ENCODE results near the gene PTGES.
"Not testable (repeated sequence)": the region's sequence is repeated elsewhere in the genome, so short reads cannot be mapped to it uniquely, and the experiment has no call there.

Gene PTGES

DNA sequence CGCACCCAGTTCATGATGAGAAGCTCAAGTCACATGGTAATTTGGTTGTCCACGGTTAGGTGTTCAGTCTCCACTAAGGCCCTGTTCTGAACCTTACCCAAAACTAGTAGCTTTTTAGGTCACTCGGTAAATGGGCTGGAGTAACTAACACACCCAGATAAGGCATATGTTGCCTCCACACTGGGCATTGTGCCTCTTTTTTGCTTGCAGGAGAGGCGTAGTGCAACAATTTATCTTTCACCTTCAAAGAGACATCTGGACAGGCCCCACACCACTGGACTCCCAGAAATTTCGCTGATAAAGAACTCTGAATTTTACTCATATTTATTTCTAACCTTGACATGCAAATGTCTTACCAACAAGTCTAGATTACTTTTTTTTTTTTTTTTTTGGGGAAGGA, 16.8 kb upstream of the PTGES start:
- DNase-seq (ENCODE audit: low read depth), result no peak

DNA sequence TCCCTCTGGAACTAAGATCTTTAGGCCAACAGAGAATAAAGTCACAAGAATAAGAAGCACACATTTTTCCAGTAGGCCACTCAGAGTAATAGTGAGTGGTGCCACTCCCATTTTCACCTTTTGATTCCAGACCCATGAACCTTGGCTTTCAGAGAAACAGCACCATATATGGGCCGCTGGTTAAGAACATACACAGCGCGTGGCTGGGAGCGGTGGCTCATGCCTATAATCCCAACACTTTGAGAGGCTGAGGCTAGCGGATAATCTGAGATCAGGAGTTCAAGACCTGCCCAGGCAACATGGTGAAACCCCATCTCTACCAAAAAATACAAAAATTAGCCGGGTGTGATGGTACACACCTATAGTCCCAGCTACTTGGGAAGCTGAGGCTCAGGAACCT, 15.6 kb upstream of the PTGES start:
- DNase-seq (ENCODE audit: low read depth), result no peak

DNA sequence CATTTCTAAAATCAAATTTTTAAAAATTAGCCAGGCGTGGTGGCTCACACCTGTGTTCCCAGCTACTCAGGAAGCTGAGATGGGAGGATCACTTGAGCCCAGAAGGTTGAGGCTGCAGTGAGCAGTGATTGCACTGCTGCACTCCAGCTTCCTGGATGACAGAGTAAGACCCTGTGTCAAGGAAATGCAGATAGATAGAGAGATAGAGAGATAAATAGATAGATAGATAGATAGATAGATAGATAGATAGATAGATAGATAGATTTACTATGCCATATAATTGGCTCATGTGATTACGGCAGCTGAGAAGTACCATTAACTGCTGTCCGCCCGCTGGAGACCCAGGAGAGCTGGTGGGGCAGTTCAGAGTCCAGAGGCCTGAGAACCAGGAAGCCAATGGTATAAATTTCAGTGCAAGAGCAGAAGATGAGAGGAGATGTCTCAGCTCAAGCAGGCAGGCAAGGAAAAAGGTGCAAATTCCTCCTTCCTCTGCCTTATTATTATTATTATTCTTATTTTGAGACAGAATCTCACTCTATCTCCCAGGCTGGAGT, 13.0 kb upstream of the PTGES start:
- no peak for DNase-seq (ENCODE audit: low read depth)

DNA sequence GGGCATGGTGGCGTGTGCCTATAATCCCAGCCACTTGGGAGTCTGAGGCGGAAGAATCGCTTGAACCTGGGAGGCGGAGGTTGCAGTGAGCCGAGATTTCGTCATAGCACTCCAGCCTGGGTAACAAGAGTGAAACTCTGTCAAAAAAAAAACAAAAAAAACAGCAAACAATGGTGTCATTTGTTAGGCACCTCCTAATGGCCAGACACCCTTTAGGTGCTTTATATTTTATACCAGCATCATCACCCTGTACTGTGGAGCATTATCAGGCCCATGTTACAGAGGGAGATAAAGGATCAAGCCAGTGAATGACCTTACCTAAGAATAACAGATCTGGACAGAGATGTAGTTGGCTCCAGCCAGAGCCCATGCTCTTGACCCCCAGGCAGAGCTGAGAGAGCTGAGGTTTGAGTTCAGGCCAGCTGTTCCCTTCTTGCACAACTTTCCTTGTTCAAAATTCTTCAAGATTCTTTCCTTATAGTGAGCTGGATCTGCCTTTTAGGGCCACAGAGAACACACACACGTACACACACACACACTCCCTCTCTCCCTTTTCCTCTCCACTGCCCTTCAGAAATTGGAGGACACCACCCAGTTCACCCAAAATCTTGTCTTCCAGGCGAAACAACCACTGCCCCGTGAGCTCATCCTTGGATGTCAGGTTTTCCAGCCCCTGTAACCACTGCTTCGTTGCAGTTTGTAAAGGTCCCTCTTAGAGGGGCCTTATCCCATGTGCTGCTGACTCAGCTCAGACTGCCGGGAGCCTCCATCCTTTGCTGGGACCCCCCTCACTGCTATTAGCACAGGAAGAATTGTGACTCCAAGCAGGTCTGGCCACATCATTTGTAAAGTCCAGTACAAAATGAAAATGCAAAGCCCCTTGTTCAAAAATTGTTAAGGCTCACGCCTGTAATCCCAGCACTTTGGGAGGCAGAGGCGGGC, 10.4 kb upstream of the PTGES start:
- no peak for DNase-seq (ENCODE audit: low read depth)

DNA sequence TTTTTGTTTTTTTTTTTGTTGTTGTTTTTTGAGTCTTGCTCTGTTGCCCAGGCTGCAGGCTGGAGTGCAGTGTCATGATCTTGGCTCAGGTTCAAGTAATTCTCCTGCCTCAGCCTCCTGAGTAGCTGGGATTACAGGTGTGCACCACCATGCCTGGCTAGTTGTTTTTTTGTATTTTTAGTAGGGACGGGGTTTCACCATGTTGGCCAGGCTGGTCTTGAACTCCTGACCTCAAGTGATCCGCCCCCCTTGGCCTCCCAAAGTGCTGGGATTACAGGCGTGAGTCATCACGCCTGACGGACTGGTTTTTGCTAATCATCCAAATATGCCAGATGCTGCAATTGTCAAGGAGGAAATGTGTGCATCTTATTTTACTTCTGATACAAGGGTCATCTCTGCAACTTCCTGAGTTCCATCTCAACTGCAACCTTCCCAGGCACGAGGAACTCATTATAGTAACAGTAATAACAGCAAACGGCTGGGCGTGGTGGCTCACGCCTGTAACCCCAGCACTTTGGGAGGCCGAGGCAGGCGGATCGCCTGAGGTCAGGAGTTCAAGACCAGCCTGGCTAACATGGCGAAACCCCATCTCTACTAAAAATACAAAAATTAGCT, 9.6 kb upstream of the PTGES start:
- DNase-seq (ENCODE audit: low read depth), result not testable (repeated sequence)

DNA sequence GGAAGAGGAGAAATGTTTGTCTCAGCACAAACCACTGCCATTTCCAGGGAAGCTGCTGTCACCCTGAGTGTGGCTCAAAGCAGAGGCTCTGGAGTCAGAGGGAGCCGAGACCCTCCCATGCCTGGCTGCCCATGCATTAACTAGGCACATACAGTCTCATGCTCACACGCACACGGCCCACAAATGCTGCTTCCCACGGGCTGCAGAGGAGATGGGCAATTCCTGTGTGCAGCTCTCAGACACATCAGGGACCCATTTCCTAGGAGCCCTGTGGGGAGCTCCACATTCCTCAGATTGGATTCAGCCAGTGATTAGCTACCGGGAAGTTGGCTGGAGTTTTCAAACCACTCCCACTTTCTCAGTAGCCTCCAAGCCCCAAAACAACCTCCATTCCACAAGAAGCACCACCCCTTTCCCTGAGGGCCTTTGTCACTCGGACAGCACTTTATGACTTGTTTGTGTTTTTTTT, 9.1 kb upstream of the PTGES start:
- no peak for DNase-seq (ENCODE audit: low read depth)

DNA sequence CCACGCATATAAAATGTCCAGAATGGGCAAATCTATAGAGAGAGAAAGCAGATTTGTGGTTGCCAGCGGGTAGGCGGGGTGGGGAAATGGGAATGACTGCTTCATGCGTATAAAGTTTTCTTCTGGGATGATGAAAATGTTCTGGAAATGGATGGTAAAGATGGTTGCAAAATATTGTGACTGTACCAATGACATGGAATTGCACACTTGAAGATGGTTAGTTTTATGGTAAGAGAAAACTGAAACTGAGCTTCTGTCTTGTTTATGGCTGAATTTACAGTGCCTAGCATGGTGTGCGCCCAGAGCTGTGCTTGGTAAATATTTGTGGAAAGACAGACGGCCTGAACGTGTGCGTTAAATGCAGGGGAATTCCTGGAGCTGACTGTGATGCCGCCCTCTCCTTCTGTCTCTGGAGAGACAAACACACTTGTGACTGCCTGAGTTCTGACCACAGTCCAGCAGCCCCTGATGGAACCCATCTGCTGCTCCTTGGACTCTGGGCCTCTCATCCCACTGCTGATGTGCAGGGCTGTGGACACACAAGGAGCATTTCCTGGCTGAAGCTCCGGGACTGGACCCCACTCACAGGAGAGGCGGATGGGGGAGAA, 8.6 kb upstream of the PTGES start:
- no peak for DNase-seq (ENCODE audit: low read depth)

DNA sequence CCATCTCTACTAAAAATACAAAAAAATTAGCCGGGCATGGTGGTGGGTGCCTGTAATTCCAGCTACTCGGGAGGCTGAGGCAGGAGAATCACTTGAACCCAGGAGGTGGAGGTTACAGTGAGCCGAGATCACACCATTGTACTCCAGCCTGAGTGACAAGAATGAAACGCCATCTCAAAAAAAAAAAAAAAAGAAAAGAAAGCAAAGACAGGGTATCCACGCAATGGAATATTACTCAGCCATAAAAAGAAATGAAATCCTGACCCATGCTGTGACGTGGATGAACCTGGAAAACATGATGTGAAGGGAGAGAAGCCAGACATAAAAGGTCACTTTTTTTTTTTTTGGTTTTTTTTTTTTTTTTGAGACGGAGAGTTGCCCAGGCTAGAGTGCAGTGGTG, 7.9 kb upstream of the PTGES start:
- DNase-seq (ENCODE audit: low read depth), result not testable (repeated sequence)

DNA sequence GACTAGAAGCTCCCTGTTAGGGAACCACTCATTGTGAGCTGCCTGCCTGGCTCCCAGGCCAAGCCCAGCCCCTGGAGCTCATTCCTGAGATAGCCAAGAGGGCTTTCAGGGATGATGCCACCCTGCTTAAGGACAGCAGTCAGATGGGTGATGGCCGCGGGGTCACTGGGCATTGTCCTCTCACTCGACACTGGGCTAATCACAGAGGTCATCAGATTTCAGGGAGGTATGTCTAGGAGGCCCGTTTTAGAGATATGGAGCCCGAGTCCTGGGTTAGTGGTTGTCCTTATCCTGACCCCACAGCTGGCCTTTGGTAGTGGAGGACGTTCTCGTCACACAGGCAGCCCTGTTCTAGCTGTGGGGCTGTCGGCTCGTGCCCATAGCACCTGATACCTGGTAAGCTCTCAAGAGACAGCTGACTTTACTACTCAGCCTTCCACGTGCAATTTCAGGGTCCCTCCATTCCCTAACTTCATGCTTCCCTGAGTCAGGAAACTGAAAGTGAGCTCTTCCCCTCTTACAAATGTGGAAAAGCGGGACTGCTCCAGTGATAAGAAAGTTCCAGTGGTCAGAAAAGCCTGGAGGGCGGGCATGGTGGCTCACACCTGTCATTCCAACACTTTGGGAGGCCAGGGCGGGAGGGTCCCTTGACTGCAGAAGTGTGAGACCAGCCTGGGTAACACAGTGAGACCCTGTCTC, 7.1 kb upstream of the PTGES start:
- DNase-seq (ENCODE audit: low read depth), result no peak

DNA sequence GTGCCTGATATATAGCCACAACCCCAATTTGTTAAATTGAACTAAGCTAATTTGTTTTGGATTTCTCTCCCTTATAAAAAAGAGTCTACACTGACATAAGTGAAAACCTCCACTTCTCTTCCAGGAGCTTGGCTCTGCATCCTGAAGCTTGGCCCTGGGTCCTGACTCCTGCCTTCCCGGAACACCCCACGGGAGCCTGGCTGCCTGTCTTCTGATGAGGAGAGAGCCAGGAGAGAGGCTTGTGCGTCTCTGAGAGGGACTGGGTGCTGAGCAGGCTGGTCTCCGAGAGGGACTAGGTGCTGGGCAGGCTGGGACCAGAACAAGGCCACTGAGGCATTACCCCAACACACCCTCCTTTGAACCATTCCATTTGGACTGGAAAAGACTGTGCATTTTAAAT, 6.5 kb upstream of the PTGES start:
- no peak for DNase-seq (ENCODE audit: low read depth)

DNA sequence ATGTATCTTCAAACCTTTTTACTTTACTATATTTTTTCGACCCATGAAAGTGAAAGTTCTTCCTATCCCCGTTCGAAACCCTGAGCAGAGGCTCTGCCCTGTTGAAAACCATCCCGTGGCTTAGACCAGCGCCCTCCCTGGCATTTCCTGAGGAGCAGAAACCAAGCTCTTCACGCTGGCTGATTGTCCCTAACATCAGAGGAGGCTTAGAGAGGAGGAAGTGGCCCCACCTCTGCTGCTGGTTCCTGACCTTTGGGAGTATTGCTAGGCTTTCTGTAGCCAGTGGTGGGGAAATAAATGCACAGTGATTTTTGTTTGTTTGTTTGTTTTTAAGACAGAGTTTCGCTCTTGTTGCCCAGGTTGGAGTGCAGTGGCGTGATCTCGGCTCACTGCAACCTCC, 4.2 kb upstream of the PTGES start:
- no peak for DNase-seq (ENCODE audit: low read depth)

DNA sequence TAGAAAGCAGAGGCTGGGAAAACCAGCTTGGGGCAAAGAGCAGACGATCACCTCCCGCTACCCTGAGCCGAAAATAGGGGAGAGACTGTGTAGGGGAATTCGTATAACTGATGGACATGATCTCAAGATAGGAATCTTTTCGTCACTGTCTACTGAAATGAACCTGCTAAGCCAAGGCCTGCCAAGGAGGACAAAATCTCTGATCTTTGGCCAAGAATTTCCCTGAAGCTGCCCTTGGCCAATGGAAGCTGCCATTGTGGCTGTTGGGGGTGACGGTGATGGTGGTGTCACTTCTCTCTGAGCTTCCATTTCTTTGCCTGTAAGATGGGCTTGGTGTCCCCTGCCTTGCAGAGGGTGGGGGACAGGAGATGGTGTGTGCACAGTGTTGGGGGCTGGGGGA, 3.3 kb upstream of the PTGES start:
- no peak for DNase-seq (ENCODE audit: low read depth)

DNA sequence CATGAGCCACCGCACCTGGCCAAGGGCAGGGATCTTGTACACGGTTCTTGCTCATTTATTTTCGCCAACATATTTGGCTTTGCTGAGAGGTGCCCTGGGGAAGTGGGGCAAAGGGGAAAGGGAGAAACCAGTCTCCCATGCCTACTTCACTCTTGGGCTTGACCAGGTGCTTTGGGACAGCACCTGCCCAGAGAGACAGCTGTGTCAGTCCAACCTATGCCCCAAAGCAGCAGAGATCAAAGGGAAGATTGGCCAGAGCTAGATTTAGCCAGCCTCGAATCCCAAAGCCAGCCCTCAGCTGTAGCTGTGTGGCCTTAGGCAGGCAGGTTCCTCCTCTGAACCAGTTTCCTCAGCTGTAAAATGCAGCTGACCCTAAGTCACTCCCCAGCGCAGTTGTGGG, 2.3 kb upstream of the PTGES start:
- no peak for DNase-seq (ENCODE audit: low read depth)

DNA sequence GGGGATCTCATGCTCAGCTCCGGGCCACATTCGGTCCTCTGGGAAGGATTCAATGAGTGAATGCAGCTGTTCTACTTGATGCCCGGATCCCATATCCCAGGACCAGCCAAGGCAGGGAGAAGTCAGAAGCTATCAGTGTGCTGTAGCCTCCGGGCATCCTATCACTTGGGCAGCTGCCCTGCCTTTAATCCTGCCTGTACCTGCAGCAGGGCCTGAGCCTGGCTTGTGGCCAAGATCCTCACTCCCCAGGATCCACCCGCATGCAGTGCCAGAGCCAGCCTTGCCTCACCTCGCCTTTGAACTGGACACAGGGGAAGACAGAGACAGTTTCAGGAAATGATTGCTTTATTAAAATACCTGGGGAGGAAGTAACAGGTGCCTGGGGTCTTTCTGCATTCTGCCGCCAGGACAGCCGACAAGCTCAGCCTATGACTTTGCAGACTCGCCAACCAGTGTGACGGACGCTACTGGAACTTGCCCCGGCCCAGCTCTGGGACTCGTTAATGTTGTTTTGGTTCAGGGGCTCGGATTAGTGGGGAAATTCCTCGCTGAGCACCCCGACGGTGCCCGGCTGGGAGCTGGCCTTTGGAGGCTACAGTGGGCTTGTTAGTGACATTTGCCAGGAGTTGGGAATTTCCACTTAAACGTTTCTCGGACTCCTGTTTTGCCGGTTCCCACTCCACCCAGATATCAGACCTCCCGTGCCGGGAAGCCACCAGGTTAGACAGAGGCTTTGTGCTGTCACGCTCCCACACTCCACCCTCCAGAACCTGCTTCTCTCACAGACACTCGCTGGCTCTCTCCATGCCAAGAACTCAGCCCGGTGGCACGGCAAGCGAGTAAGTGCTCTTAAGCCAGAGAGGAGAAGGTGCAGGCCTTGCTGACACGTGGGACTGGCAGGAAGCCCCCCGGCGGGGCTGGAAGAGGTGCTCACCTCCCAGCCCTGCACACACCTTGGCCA, 721 bp downstream of the PTGES start:
- DNase-seq (ENCODE audit: low read depth), result no peak

DNA sequence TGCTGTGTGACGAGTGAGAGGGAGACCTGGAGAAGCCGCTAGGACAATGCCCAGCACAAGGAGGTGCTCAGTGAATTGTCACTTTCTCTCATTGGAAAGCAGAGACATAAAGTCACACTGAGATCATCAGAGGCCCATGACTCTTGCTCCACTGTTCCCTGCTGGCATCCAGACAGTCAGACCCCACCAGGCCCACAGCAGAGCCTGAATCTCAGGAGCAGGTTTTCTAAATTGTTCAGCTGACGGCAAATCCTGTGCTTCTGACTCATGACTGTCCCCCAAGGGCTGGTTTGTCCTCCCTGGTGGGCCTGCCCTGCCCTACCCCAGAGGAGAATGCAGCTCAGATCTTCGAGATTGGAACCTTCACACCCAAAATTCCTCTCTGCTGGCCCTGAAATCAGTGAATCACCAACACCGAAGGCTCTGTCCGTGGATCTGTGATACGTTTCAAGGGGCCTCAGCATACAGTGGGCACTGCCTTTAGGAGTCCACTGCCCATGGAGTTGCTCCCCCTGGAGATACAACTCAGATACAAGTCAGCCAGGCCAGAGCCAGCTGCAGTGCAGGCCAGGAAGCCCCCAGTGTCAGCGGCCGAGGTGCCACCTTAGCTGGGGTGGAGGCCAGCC, 2.7 kb downstream of the PTGES start:
- DNase-seq (ENCODE audit: low read depth), result no peak

DNA sequence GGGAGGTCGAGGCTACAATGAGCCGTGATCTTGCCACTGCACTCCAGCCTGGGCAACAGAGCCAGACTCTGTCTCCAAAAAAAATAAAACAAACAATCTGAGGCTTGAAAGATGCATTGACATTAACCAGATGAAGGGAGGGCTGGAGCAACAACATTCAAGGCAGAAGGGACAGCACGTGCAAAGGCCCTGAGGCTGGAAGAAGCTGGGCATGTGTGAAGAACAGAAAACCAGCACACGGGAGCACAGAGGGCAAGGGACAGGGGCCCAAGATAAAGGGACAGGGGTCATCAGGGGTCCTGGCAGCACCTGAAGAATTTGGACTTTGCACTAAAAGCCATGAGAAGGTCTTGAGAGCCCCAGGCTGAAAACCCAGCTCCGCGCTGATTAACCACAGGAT, 3.3 kb downstream of the PTGES start:
- DNase-seq (ENCODE audit: low read depth), result no peak

DNA sequence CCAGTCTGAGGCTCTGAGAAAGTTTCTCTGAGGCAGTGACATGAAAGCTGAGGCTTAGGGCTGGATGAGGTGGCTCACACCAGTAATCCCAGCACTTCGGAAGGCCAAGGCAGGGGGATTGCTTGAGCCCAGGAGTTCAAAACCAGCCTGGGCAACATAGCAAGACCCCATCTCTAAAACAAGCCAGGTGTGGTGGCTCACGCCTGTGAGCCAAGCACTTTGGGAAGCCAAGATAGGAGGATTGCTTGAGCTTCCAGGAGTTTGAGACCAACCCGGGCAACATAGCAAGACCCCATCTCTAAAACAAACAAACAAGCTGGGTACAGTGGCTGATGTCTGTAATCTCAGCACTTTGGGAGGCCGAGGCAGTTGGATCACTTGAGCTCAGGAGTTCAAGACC, 3.8 kb downstream of the PTGES start:
- not testable (repeated sequence) for DNase-seq (ENCODE audit: low read depth)

DNA sequence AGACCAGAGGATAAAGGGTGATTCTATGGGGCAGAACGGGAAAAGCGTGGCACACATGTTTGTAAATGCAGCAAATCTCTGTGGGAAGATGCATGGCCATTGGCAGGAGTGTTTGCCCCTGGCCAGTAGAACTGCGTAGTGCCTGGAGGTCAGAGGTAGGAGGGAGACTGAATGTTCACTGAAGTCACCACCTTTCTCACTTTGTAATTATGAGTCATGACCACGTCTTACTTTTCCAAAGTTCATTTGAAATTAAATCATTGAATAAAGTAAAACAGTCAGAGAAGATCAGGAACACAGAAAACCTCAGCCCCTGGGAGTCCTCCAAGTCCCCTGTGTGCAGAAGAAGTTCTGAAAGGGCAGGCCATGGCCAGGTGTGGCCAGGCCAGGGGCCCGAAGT, 4.6 kb downstream of the PTGES start:
- DNase-seq (ENCODE audit: low read depth), result no peak

DNA sequence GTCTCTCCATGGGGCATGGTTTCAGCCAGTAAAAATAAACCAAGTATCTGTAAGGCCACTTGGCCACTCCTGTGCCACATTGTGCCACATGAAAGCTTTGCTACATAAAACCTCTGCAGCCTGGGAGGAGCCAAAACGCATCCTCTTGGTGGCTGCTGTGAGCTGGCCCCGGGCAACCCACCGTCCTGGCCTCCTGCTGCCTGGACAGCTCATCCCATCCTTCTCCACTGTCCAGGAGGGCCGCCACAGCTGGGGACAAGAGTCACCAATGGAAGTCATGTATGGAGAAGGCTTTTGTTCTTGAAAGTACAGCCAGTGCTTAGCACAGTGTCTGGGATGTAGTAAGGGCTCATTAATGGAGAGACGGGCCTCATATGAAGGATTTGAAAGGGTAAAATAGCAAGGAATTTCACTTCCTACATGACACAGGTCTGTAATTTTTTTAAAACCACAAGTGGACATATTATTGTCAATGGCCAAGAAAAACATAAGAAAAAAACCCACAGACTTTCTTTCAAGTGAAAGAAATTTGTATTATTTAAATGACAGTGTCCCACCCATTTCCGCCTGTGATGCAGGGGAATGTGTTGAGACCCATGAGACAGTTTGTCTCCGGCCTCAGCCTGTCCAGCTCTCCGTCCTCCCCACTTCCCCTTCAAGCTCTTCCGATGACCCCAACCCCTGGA, 6.6 kb downstream of the PTGES start:
- no peak for DNase-seq (ENCODE audit: low read depth)

DNA sequence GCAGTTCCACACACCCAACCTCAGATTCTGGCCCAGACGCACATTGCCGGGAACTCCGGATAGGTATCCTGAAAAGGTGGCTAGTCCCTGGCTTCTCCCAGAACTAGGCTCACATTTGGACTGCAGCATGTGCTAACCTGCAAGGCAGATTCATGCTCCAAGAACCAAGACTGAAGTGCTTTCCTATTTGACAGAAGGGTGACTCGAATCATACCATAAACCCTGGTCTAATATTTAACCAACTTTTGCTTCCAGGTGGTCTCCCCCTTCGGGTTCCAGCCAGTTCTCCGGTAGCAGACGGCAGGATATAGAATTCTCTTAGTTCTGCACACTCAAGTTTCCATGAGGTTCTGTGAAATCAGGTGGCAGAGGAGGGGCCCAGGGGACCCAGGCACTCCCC, 7.6 kb downstream of the PTGES start:
- no peak for DNase-seq (ENCODE audit: low read depth)

All from activated T-cell treated with anti-CD3 and anti-CD28 coated beads for 24 hours (primary cell).